ENCODE results near the gene COL6A2. TPM values are rescaled to one million over a fixed set of nuclear protein-coding genes. Genes with fewer than 3 reads are reported as not detected.

COL6A2 gene
- polyA plus RNA-seq, 1 of the 3 experiments (the other 2 are of a cell fraction), result 108 TPM

DNA sequence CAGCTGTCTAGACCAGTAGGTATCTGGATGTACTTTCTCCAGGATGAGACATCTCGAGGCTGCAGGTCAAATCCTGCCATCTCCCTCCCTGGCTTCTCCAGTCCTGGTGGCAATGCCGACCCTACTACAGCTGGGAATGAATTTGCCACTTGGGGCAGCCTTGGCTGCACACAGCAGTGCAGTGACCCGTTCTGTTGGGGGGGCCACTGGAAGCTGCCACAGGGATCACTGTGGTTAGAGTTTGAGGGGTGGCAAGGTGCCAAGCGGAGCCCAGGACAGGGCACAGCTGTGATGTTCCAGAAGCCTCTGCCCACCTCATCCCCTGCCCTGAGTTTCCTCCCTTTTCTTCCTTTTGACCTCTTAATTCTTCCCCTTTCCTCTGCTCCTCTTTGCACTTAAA, 17.1 kb downstream of the COL6A2 start:
- Histone ChIP-seq H3K9me3 (no peaks in the 10 kb centered on the region), H3K36me3 (replicated peaks in 1 of 2; ENCODE audit: control insufficient read depth in 1 of 2, insufficient read depth in 2 of 2, low read length in 1 of 2) (peaks cover 25 to 48% of the 10 kb centered on the region in 2 experiments), H3K9ac (no peak overlapping the region), H3K27ac (ENCODE audit: low read depth in 2 of 2, low read length in 1 of 2) (no peak overlapping the region), H3K27me3 (ENCODE audit: insufficient read depth) (no peaks in the 10 kb centered on the region), H3K4me1 (ENCODE audit: control insufficient read depth in 1 of 2, insufficient read depth in 2 of 2, low read depth in 1 of 2, low read length in 1 of 2) (peaks cover 0 to 14% of the 10 kb centered on the region in 2 experiments; a peak in 1 of 4 replicates), H3K4me3 (ENCODE audit: low read depth in 2 of 2, low read length in 1 of 2) (no peak overlapping the region), H3K9me2 (no peaks in the 10 kb centered on the region), H4K20me1 (ENCODE audit: insufficient read depth) (peaks cover 4% of the 10 kb centered on the region; the same call in 1 of the 2 replicates), H3F3A (replicated peaks; ENCODE audit: insufficient read depth) (no peaks in the 10 kb centered on the region), H3K4me2 (no peak overlapping the region), H3K79me2 (ENCODE audit: insufficient read depth) (peaks cover 10% of the 10 kb centered on the region), H2AFZ (ENCODE audit: low read depth) (no peak overlapping the region)
- WGBS (ENCODE audit: low lambda C conversion rate), result 79% methylated on average over 2 of the region's 4 CpGs
- ChIA-PET CTCF (interaction anchor here (0.8 to 1.9 kb wide), 3 partner anchors 17 to 142 kb away, joined by 3 to 6 read pairs (median 4); partner anchors contain the start of gene COL6A2), POLR2A (interaction anchor here (1.3 kb wide), 1 partner anchor 14 kb away, joined by 3 read pairs; no protein-coding TSS in a partner anchor)
- peak; percentile 28 for DNase-seq
- no peak for TF ChIP-seq EP300 (IDR thresholded peaks at IDR 0.05; ENCODE audit: borderline replicate concordance in 1 of 2, low read depth in 1 of 2, low read length in 1 of 2)
- no peak for TF ChIP-seq SMC3 (IDR thresholded peaks at IDR 0.05; ENCODE audit: low read depth, low read length)
- TF ChIP-seq, protein P1, sequence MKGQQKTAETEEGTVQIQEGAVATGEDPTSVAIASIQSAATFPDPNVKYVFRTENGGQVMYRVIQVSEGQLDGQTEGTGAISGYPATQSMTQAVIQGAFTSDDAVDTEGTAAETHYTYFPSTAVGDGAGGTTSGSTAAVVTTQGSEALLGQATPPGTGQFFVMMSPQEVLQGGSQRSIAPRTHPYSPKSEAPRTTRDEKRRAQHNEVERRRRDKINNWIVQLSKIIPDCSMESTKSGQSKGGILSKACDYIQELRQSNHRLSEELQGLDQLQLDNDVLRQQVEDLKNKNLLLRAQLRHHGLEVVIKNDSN (IDR thresholded peaks at IDR 0.05; ENCODE audit: borderline replicate concordance, low read depth), result no peak
- TF ChIP-seq JUND (IDR thresholded peaks at IDR 0.05), result no peak
- TF ChIP-seq RCOR1 (IDR thresholded peaks at IDR 0.05; ENCODE audit: low read length), result no peak
- no peak for TF ChIP-seq NRF1 (IDR thresholded peaks at IDR 0.05; ENCODE audit: low read depth, low read length)
- TF ChIP-seq NFIC (IDR thresholded peaks at IDR 0.05; ENCODE audit: borderline replicate concordance), result no peak
- TF ChIP-seq, protein P2, sequence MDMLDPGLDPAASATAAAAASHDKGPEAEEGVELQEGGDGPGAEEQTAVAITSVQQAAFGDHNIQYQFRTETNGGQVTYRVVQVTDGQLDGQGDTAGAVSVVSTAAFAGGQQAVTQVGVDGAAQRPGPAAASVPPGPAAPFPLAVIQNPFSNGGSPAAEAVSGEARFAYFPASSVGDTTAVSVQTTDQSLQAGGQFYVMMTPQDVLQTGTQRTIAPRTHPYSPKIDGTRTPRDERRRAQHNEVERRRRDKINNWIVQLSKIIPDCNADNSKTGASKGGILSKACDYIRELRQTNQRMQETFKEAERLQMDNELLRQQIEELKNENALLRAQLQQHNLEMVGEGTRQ (IDR thresholded peaks at IDR 0.05; ENCODE audit: borderline replicate concordance, low read depth, low read length), result no peak
- no peak for TF ChIP-seq ELF1 (IDR thresholded peaks at IDR 0.05)
- TF ChIP-seq, protein P3, sequence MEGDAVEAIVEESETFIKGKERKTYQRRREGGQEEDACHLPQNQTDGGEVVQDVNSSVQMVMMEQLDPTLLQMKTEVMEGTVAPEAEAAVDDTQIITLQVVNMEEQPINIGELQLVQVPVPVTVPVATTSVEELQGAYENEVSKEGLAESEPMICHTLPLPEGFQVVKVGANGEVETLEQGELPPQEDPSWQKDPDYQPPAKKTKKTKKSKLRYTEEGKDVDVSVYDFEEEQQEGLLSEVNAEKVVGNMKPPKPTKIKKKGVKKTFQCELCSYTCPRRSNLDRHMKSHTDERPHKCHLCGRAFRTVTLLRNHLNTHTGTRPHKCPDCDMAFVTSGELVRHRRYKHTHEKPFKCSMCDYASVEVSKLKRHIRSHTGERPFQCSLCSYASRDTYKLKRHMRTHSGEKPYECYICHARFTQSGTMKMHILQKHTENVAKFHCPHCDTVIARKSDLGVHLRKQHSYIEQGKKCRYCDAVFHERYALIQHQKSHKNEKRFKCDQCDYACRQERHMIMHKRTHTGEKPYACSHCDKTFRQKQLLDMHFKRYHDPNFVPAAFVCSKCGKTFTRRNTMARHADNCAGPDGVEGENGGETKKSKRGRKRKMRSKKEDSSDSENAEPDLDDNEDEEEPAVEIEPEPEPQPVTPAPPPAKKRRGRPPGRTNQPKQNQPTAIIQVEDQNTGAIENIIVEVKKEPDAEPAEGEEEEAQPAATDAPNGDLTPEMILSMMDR (IDR thresholded peaks at IDR 0.05), result no peak
- TF ChIP-seq FOSL2 (IDR thresholded peaks at IDR 0.05; ENCODE audit: borderline replicate concordance, low read depth), result no peak
- TF ChIP-seq POLR2AphosphoS5 (IDR thresholded peaks at IDR 0.05; ENCODE audit: low read depth, low read length), result no peak
- TF ChIP-seq SIN3A (IDR thresholded peaks at IDR 0.05; ENCODE audit: borderline replicate concordance, low read depth, low read length), result no peak
- no peak for TF ChIP-seq MEF2A (IDR thresholded peaks at IDR 0.05; ENCODE audit: borderline replicate concordance, low read depth)
- TF ChIP-seq FOXJ3 (CRISPR knock-in tag; IDR thresholded peaks at IDR 0.05), result no peak

Measured in SK-N-SH (cell line).